Esophagus muscularis mucosa (tissue), 4 donors: Measurements from ENCODE around the gene MT1F. TPM values are rescaled to one million over a fixed set of nuclear protein-coding genes. Genes with fewer than 3 reads are reported as not detected.
"Not testable (repeated sequence)": the region's sequence is repeated elsewhere in the genome, so short reads cannot be mapped to it uniquely, and the experiment has no call there.

Source experiments
- DNase-seq: peaks from one replicate; pipeline ENCODE4 v3.0.0-alpha.2; 2017; ENCODE audit errors: extremely low spot score
- H3K27ac ChIP-seq, 4 donors: fragments of 200-600 bp; sonication (generic); replicated peaks in 1 of 4; 1 replicate in 3 of 4; 2 replicates in 1 of 4; pipeline ENCODE4 v1.5.1; 2016 to 2019; ENCODE audit warnings: mild to moderate bottlenecking in 1 of 4
- H3K27me3 ChIP-seq, 4 donors: fragments of 200-600 bp; sonication (generic); one replicate each; pipeline versions ENCODE4 v1.5.1 to v1.6.0; 2016 to 2019
- H3K36me3 ChIP-seq, 4 donors: fragments of 200-600 bp; sonication (generic); one replicate each; pipeline ENCODE4 v1.5.1; 2016 to 2019
- H3K4me1 ChIP-seq, 4 donors: fragments of 200-600 bp; sonication (generic); one replicate each; pipeline ENCODE4 v1.5.1; 2016 to 2019
- H3K4me3 ChIP-seq, 4 donors: fragments of 200-600 bp; sonication (generic); 1 replicate in 2 of 4; 2 replicates in 2 of 4; pipeline ENCODE4 v1.5.1; 2016 to 2019; ENCODE audit warnings: mild to moderate bottlenecking in 4 of 4, moderate library complexity in 1 of 4
- H3K9me3 ChIP-seq, 4 donors: fragments of 200-600 bp; sonication (generic); 1 replicate in 3 of 4; 2 replicates in 1 of 4; pipeline ENCODE4 v1.5.1; 2016 to 2019
- CTCF ChIP-seq, 3 experiments: fragments of 200-600 bp in 2 of 3; fragments of 450-650 bp in 1 of 3; sonication (generic) in 2 of 3; IDR thresholded peaks; one replicate each; pipeline ENCODE4 v1.5.1; 2017 to 2019; ENCODE audit warnings: antibody characterized with exemption in 3 of 3, mild to moderate bottlenecking in 2 of 3, moderate library complexity in 1 of 3
- EP300 ChIP-seq: sonication (generic); formaldehyde crosslinking; IDR thresholded peaks from one replicate; pipeline ENCODE4 v1.6.1; 2017; ENCODE audit warnings: antibody characterized with exemption
- POLR2A ChIP-seq: fragments of 450-650 bp; IDR thresholded peaks from one replicate; pipeline ENCODE4 v1.6.1; 2017; ENCODE audit warnings: antibody characterized with exemption, moderate library complexity, mild to moderate bottlenecking, low read depth
- POLR2AphosphoS5 ChIP-seq, 2 donors: sonication (generic); formaldehyde crosslinking; IDR thresholded peaks; one replicate each; pipeline ENCODE4 v1.6.1; 2017; ENCODE audit warnings: antibody characterized with exemption in 2 of 2
- WGBS: methylation state at CpG from one replicate; pipeline ENCODE4 v1.1.5; 2018; 5-methylcytosine and 5-hydroxymethylcytosine counted together
- intact Hi-C: fragments of 100-400 bp; cut with DNase I; formaldehyde crosslinking; loops from one replicate; pipeline ENCODE4 v1.15.1; 2023
- total RNA-seq, 4 donors: library from RNA; depleted of rRNA; stranded (reverse); fragments of >200 nt; gene quantifications; one replicate each; pipeline versions ENCODE4 v1.1.0 to v1.2.1, GENCODE V29; 2016

Gene MT1F
- total RNA-seq, 4 donors from 2014 or later = 2.1 to 7.1 (median 5.0) TPM

GRCh38 chr16:56615353-56615752, 42.4 kb upstream of the MT1F start:
- 89% methylated on average over 3 of the region's 3 CpGs for WGBS
- Histone ChIP-seq H3K9me3 (no peaks in the 10 kb centered on the region), H3K4me3 (no peak overlapping the region), H3K27me3 (no peaks in the 10 kb centered on the region), H3K4me1 (peaks cover 27 to 42% (median 33%) of the 10 kb centered on the region in 4 donors), H3K27ac (no peak overlapping the region), H3K36me3 (no peaks in the 10 kb centered on the region)
- TF ChIP-seq POLR2AphosphoS5 (IDR thresholded peaks at IDR 0.05) (no peak), POLR2A (no peak), EP300 (no peak), CTCF (IDR thresholded peaks at IDR 0.05) (no peak)
- DNase-seq = no peak
- intact Hi-C loops = no loop called here

- 81% methylated on average over 11 of the region's 23 CpGs for WGBS
- no peaks in the 10 kb centered on the region for H3K27me3 ChIP-seq
- intact Hi-C loops = no loop called here
- peaks cover 15 to 29% (median 22%) of the 10 kb centered on the region in 4 donors for H3K4me1 ChIP-seq
- no peaks in the 10 kb centered on the region for H3K36me3 ChIP-seq
- no peak for DNase-seq
- H3K27ac ChIP-seq = peak overlapping the region; percentile 63 to 68 (median 65)
- TF ChIP-seq CTCF (IDR thresholded peaks at IDR 0.05) (no peak), POLR2A (no peak), EP300 (no peak), POLR2AphosphoS5 (IDR thresholded peaks at IDR 0.05) (no peak)
- H3K4me3 ChIP-seq = peak overlapping the region; percentile 52 to 58 (median 53)
- no peaks in the 10 kb centered on the region for H3K9me3 ChIP-seq
Measured at GRCh38 chr16:56616608-56617211, 41.0 kb upstream of the MT1F start.

GRCh38 chr16:56617212-56618085, 40.3 kb upstream of the MT1F start:
- peaks cover 15 to 28% (median 23%) of the 10 kb centered on the region in 4 donors for H3K4me1 ChIP-seq
- 12% methylated on average over 3 of the region's 41 CpGs for WGBS
- H3K9me3 ChIP-seq = no peaks in the 10 kb centered on the region
- peak overlapping the region; percentile 63 to 68 (median 65) for H3K27ac ChIP-seq
- H3K27me3 ChIP-seq = no peaks in the 10 kb centered on the region
- intact Hi-C loops = no loop called here
- TF ChIP-seq POLR2A (no peak), CTCF (IDR thresholded peaks at IDR 0.05) (peak in 1 of 3 experiments; percentile 2), EP300 (no peak), POLR2AphosphoS5 (IDR thresholded peaks at IDR 0.05) (peak in 1 of 2 donors; percentile 84)
- DNase-seq = no peak
- no peaks in the 10 kb centered on the region for H3K36me3 ChIP-seq
- peak overlapping the region; percentile 52 to 58 (median 53) for H3K4me3 ChIP-seq

- peaks cover 15 to 28% (median 23%) of the 10 kb centered on the region in 4 donors for H3K4me1 ChIP-seq
- H3K27ac ChIP-seq = peak overlapping the region in 2 of 4 donors; percentile 65 to 68
- DNase-seq = no peak
- no peaks in the 10 kb centered on the region for H3K27me3 ChIP-seq
- 86% methylated on average over 6 of the region's 6 CpGs for WGBS
- H3K4me3 ChIP-seq = peak overlapping the region in 1 of 4 donors; percentile 58
- H3K9me3 ChIP-seq = no peaks in the 10 kb centered on the region
- H3K36me3 ChIP-seq = no peaks in the 10 kb centered on the region
- intact Hi-C loops = no loop called here
- TF ChIP-seq POLR2AphosphoS5 (IDR thresholded peaks at IDR 0.05) = no peak
Measured at GRCh38 chr16:56618138-56618537, 39.6 kb upstream of the MT1F start.

GRCh38 chr16:56620339-56620897, 37.3 kb upstream of the MT1F start:
- no peaks in the 10 kb centered on the region for H3K36me3 ChIP-seq
- no peaks in the 10 kb centered on the region for H3K9me3 ChIP-seq
- intact Hi-C loops = loop anchor here (10.0 kb wide), 1 partner anchor 196 kb away; the partner anchor contains the start of gene AMFR
- TF ChIP-seq CTCF (IDR thresholded peaks at IDR 0.05) = no peak
- TF ChIP-seq EP300 = no peak
- no peak for TF ChIP-seq POLR2A
- no peak overlapping the region for H3K4me3 ChIP-seq
- H3K27ac ChIP-seq = no peak overlapping the region
- no peaks in the 10 kb centered on the region for H3K27me3 ChIP-seq
- WGBS = 87% methylated on average over 7 of the region's 8 CpGs
- peaks cover 20 to 35% (median 26%) of the 10 kb centered on the region in 4 donors for H3K4me1 ChIP-seq
- no peak for DNase-seq

- 80% methylated on average over 4 of the region's 4 CpGs for WGBS
- DNase-seq, H3K27me3 ChIP-seq, H3K36me3 ChIP-seq, H3K4me3 ChIP-seq, H3K9me3 ChIP-seq: not testable (repeated sequence)
- peak overlapping the region in 3 of 4 donors; percentile 27 to 35 (median 27) for H3K27ac ChIP-seq
- peaks cover 32 to 45% (median 35%) of the 10 kb centered on the region in 4 donors for H3K4me1 ChIP-seq
- intact Hi-C loops = loop anchor here (10.0 kb wide), 1 partner anchor 197 kb away; the partner anchor contains the start of gene AMFR
Measured at GRCh38 chr16:56621665-56622445, 35.9 kb upstream of the MT1F start.
